Measurements from ENCODE around the gene FGF7. TPM values are rescaled to one million over a fixed set of nuclear protein-coding genes. Genes with fewer than 3 reads are reported as not detected.

Gene FGF7
- total and polyA plus RNA-seq, 2 donors from 2014 or later: 3.8 to 23.8 TPM

DNA sequence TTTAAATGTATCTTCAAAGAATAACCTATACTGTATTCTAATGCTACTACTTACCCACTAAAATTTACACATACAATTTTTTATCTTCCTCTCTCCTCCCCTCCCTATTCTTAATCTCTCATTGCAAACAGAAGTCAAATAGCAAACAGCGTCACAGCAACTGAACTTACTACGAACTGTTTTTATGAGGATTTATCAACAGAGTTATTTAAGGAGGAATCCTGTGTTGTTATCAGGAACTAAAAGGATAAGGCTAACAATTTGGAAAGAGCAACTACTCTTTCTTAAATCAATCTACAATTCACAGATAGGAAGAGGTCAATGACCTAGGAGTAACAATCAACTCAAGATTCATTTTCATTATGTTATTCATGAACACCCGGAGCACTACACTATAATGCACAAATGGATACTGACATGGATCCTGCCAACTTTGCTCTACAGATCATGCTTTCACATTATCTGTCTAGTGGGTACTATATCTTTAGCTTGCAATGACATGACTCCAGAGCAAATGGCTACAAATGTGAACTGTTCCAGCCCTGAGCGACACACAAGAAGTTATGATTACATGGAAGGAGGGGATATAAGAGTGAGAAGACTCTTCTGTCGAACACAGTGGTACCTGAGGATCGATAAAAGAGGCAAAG lies 984 bp downstream of the FGF7 start:
- Histone ChIP-seq H3K4me1 (ENCODE audit: control insufficient read depth in 2 of 3, insufficient read depth in 2 of 3, low read depth in 1 of 3, low read length in 3 of 3) (no peaks in the 10 kb centered on the region), H3K9ac (ENCODE audit: low read length in 3 of 3) (peak overlapping the region in 1 of 3 donors; percentile 69), H3K9me3 (ENCODE audit: control insufficient read depth in 2 of 3, insufficient read depth in 1 of 3, low read length in 3 of 3) (no peaks in the 10 kb centered on the region), H3K4me3 (ENCODE audit: low read length in 3 of 3) (peak overlapping the region; percentile 33 to 76 (median 36)), H3K36me3 (ENCODE audit: control insufficient read depth in 2 of 3, insufficient read depth in 3 of 3, low read length in 3 of 3) (no peaks in the 10 kb centered on the region), H3K27ac (ENCODE audit: low read depth in 2 of 2, low read length in 2 of 2) (no peak overlapping the region), H3K27me3 (ENCODE audit: control insufficient read depth, insufficient read depth, low read length) (no peaks in the 10 kb centered on the region)
- peak in 2 of 5 donors; percentile 14 to 68 for DNase-seq
- TF ChIP-seq, protein P1, sequence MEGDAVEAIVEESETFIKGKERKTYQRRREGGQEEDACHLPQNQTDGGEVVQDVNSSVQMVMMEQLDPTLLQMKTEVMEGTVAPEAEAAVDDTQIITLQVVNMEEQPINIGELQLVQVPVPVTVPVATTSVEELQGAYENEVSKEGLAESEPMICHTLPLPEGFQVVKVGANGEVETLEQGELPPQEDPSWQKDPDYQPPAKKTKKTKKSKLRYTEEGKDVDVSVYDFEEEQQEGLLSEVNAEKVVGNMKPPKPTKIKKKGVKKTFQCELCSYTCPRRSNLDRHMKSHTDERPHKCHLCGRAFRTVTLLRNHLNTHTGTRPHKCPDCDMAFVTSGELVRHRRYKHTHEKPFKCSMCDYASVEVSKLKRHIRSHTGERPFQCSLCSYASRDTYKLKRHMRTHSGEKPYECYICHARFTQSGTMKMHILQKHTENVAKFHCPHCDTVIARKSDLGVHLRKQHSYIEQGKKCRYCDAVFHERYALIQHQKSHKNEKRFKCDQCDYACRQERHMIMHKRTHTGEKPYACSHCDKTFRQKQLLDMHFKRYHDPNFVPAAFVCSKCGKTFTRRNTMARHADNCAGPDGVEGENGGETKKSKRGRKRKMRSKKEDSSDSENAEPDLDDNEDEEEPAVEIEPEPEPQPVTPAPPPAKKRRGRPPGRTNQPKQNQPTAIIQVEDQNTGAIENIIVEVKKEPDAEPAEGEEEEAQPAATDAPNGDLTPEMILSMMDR (IDR thresholded peaks at IDR 0.05; ENCODE audit: borderline replicate concordance, extremely low read depth, insufficient read depth): no peak
- intact Hi-C loops (cut with DNase I): loop anchor here (10.0 kb wide), 1 partner anchor 189 kb away; no protein-coding TSS in a partner anchor
- no peak for FAIRE-seq

DNA sequence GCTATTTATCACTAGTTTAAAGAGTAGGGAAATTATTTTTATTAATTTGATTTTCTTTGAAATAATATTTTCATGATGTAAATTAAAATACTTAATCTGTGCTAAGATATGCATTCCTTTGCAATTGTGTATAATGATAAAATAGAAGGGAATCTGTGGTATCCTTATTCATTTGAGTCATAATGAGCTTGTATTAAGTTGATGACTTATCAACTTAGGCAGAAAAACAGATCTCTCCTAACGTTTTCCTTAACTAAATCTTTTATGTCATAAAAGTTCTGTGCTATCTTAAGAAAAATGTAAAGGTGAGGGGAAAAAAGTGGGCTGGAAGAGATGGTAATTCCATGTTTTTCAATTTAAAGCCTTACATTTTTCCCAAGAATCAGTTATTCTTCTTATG lies 1.9 kb downstream of the FGF7 start:
- TF ChIP-seq, protein P1 (IDR thresholded peaks at IDR 0.05; ENCODE audit: borderline replicate concordance, extremely low read depth, insufficient read depth): no peak
- intact Hi-C loops (cut with DNase I): loop anchor here (10.0 kb wide), 1 partner anchor 190 kb away; no protein-coding TSS in a partner anchor
- H3K27ac ChIP-seq (ENCODE audit: low read depth in 2 of 2, low read length in 2 of 2): no peak overlapping the region
- no peaks in the 10 kb centered on the region for H3K36me3 ChIP-seq (ENCODE audit: control insufficient read depth in 2 of 3, insufficient read depth in 3 of 3, low read length in 3 of 3)
- no peaks in the 10 kb centered on the region for H3K4me1 ChIP-seq (ENCODE audit: control insufficient read depth in 2 of 3, insufficient read depth in 2 of 3, low read depth in 1 of 3, low read length in 3 of 3)
- FAIRE-seq (peak; percentile 54), DNase-seq (no peak)
- no peaks in the 10 kb centered on the region for H3K9me3 ChIP-seq (ENCODE audit: control insufficient read depth in 2 of 3, insufficient read depth in 1 of 3, low read length in 3 of 3)
- H3K27me3 ChIP-seq (ENCODE audit: control insufficient read depth, insufficient read depth, low read length): no peaks in the 10 kb centered on the region
- peak overlapping the region in 1 of 3 donors; percentile 76 for H3K4me3 ChIP-seq (ENCODE audit: low read length in 3 of 3)
- peak overlapping the region in 1 of 3 donors; percentile 69 for H3K9ac ChIP-seq (ENCODE audit: low read length in 3 of 3)

DNA sequence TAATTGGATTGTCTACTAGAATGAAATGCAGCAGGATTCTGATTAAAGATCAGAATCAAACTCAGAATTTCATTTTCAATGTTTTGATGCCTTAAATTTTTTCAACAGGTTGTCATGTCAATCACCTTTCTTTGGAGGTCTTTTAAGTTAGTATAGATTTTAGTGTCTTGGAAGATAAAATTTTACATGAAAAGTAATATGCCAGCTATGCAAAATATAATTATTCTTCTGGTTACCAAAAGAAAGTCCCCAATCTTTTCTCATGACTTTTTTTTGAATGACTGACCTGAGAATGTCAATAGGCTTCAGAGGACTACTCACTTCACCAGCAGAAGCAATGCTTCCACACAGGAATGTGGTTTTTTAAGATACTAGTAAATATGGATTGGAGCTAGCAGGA lies 4.3 kb downstream of the FGF7 start:
- FAIRE-seq (no peak), DNase-seq (no peak)
- intact Hi-C loops (cut with DNase I): loop anchor here (10.0 kb wide), 1 partner anchor 193 kb away; no protein-coding TSS in a partner anchor
- no peak overlapping the region for H3K9ac ChIP-seq (ENCODE audit: low read length in 3 of 3)
- H3K9me3 ChIP-seq (ENCODE audit: control insufficient read depth in 2 of 3, insufficient read depth in 1 of 3, low read length in 3 of 3): no peaks in the 10 kb centered on the region
- TF ChIP-seq, protein P1 (IDR thresholded peaks at IDR 0.05; ENCODE audit: borderline replicate concordance, extremely low read depth, insufficient read depth): no peak
- no peak overlapping the region for H3K27ac ChIP-seq (ENCODE audit: low read depth in 2 of 2, low read length in 2 of 2)
- no peaks in the 10 kb centered on the region for H3K27me3 ChIP-seq (ENCODE audit: control insufficient read depth, insufficient read depth, low read length)
- no peaks in the 10 kb centered on the region for H3K4me1 ChIP-seq (ENCODE audit: control insufficient read depth in 2 of 3, insufficient read depth in 2 of 3, low read depth in 1 of 3, low read length in 3 of 3)
- H3K36me3 ChIP-seq (ENCODE audit: control insufficient read depth in 2 of 3, insufficient read depth in 3 of 3, low read length in 3 of 3): no peaks in the 10 kb centered on the region
- H3K4me3 ChIP-seq (ENCODE audit: low read length in 3 of 3): no peak overlapping the region

Data from kidney (tissue), 14 donors.